SH-SY5Y (cell line): ENCODE results near the gene CRAMP1.

ENCODE experiments used
- GATA2 ChIP-seq: IDR thresholded peaks from 2 replicates; pipeline ENCODE4 v1.6.1; 2011; ENCODE audit warnings: mild to moderate bottlenecking, low read depth, low read length
- GATA3 ChIP-seq: IDR thresholded peaks from 2 replicates; pipeline ENCODE4 v1.6.1; 2011; ENCODE audit warnings: low read depth, mild to moderate bottlenecking, low read length, moderate library complexity

The CRAMP1 gene

GRCh38 chr16:1612320-1613111 lies at the start of gene CRAMP1:
Gene CRAMP1, plus strand, starts transcription at chr16:1612360. Its CDS starts 2,280 bp downstream, at chr16:1614640.
- TF ChIP-seq GATA3, result no peak
- no peak for TF ChIP-seq GATA2

- TF ChIP-seq GATA3, result no peak
- no peak for TF ChIP-seq GATA2
These were observed 48.4 kb upstream of the CRAMP1 start for GRCh38 chr16:1563786-1564185.

GRCh38 chr16:1564325-1564724 lies 47.8 kb upstream of the CRAMP1 start:
- TF ChIP-seq GATA3 (no peak), GATA2 (no peak)

GRCh38 chr16:1565083-1565805 lies 46.9 kb upstream of the CRAMP1 start:
- no peak for TF ChIP-seq GATA3
- no peak for TF ChIP-seq GATA2

- no peak for TF ChIP-seq GATA3
- TF ChIP-seq GATA2, result no peak
These were observed 44.2 kb upstream of the CRAMP1 start for GRCh38 chr16:1567988-1568387.

GRCh38 chr16:1571012-1571671 lies 41.0 kb upstream of the CRAMP1 start:
- no peak for TF ChIP-seq GATA2
- no peak for TF ChIP-seq GATA3

- no peak for TF ChIP-seq GATA2
- no peak for TF ChIP-seq GATA3
These were observed 39.5 kb upstream of the CRAMP1 start for GRCh38 chr16:1572673-1573072.

- TF ChIP-seq GATA3 (no peak), GATA2 (no peak)
These were observed 38.9 kb upstream of the CRAMP1 start for GRCh38 chr16:1573301-1573700.

GRCh38 chr16:1575578-1575977 lies 36.6 kb upstream of the CRAMP1 start:
- no peak for TF ChIP-seq GATA3

- TF ChIP-seq GATA3 (no peak), GATA2 (no peak)
These were observed 32.9 kb upstream of the CRAMP1 start for GRCh38 chr16:1579214-1579613.

- TF ChIP-seq GATA2, result no peak
- no peak for TF ChIP-seq GATA3
These were observed 31.9 kb upstream of the CRAMP1 start for GRCh38 chr16:1580256-1580655.

GRCh38 chr16:1580956-1581355 lies 31.2 kb upstream of the CRAMP1 start:
- TF ChIP-seq GATA2 (no peak), GATA3 (no peak)

GRCh38 chr16:1581804-1582203 lies 30.4 kb upstream of the CRAMP1 start:
- no peak for TF ChIP-seq GATA2
- TF ChIP-seq GATA3, result no peak

- no peak for TF ChIP-seq GATA3
- no peak for TF ChIP-seq GATA2
These were observed 29.0 kb upstream of the CRAMP1 start for GRCh38 chr16:1583180-1583579.
